ENCODE results near the gene NGEF. TPM values are rescaled to one million over a fixed set of nuclear protein-coding genes. Genes with fewer than 3 reads are reported as not detected.
"Not testable (repeated sequence)": the region's sequence is repeated elsewhere in the genome, so short reads cannot be mapped to it uniquely, and the experiment has no call there.

The NGEF gene
- total and polyA plus RNA-seq, 3 donors from 2014 or later: 7.9 to 28.7 (median 15.6) TPM

GRCh38 chr2:233022561-233022960, 9.5 kb upstream of the NGEF start:
- intact Hi-C loops (cut with DNase I; ENCODE audit: low total_unique reads): no loop called here
- no peak overlapping the region for H3K27ac ChIP-seq
- WGBS, 2 donors: 80 to 88% methylated on average over 8 of the region's 8 CpGs
- H3K9me3 ChIP-seq: no peaks in the 10 kb centered on the region
- no peaks in the 10 kb centered on the region for H3K36me3 ChIP-seq (ENCODE audit: low read depth, missing control alignments)
- no peaks in the 10 kb centered on the region for H3K27me3 ChIP-seq
- DNase-seq: no peak
- H3K4me1 ChIP-seq: no peaks in the 10 kb centered on the region
- no peak for TF ChIP-seq CTCF (IDR thresholded peaks at IDR 0.05)
- TF ChIP-seq POLR2A (IDR thresholded peaks at IDR 0.05): no peak
- H3K4me3 ChIP-seq: no peak overlapping the region

GRCh38 chr2:233021771-233022170, 8.7 kb upstream of the NGEF start:
- WGBS, 2 donors: 70 to 73% methylated on average over 8 of the region's 8 CpGs
- H3K4me1 ChIP-seq: no peaks in the 10 kb centered on the region
- TF ChIP-seq POLR2A (IDR thresholded peaks at IDR 0.05) (no peak), CTCF (IDR thresholded peaks at IDR 0.05) (no peak)
- DNase-seq: no peak
- no peaks in the 10 kb centered on the region for H3K9me3 ChIP-seq
- H3K36me3 ChIP-seq (ENCODE audit: low read depth, missing control alignments): no peaks in the 10 kb centered on the region
- H3K27ac ChIP-seq: no peak overlapping the region
- H3K4me3 ChIP-seq: no peak overlapping the region
- intact Hi-C loops (cut with DNase I; ENCODE audit: low total_unique reads): no loop called here
- H3K27me3 ChIP-seq: no peaks in the 10 kb centered on the region

GRCh38 chr2:233020454-233020853, 7.4 kb upstream of the NGEF start:
- no peaks in the 10 kb centered on the region for H3K27me3 ChIP-seq
- no peak overlapping the region for H3K4me3 ChIP-seq
- intact Hi-C loops (cut with DNase I; ENCODE audit: low total_unique reads): no loop called here
- no peak for DNase-seq
- no peak overlapping the region for H3K27ac ChIP-seq
- no peak for TF ChIP-seq POLR2A (IDR thresholded peaks at IDR 0.05)
- no peak for TF ChIP-seq CTCF (IDR thresholded peaks at IDR 0.05)
- no peaks in the 10 kb centered on the region for H3K4me1 ChIP-seq
- H3K9me3 ChIP-seq: no peaks in the 10 kb centered on the region
- WGBS, 2 donors: 73 to 97% methylated on average over 2 of the region's 2 CpGs
- H3K36me3 ChIP-seq (ENCODE audit: low read depth, missing control alignments): no peaks in the 10 kb centered on the region

GRCh38 chr2:233019610-233020009, 6.6 kb upstream of the NGEF start:
- H3K4me3 ChIP-seq; intact Hi-C loops (cut with DNase I; ENCODE audit: low total_unique reads); H3K27me3 ChIP-seq; H3K4me1 ChIP-seq; H3K27ac ChIP-seq; DNase-seq; H3K9me3 ChIP-seq; H3K36me3 ChIP-seq (ENCODE audit: low read depth, missing control alignments): not testable (repeated sequence)
- 89 to 96% methylated on average over 4 of the region's 4 CpGs for WGBS, 2 donors

- H3K4me3 ChIP-seq: no peak overlapping the region
- H3K27me3 ChIP-seq: no peaks in the 10 kb centered on the region
- DNase-seq: no peak
- TF ChIP-seq POLR2A (IDR thresholded peaks at IDR 0.05): no peak
- no peak for TF ChIP-seq CTCF (IDR thresholded peaks at IDR 0.05)
- H3K27ac ChIP-seq: no peak overlapping the region
- no peaks in the 10 kb centered on the region for H3K36me3 ChIP-seq (ENCODE audit: low read depth, missing control alignments)
- H3K4me1 ChIP-seq: no peaks in the 10 kb centered on the region
- no peaks in the 10 kb centered on the region for H3K9me3 ChIP-seq
- intact Hi-C loops (cut with DNase I; ENCODE audit: low total_unique reads): no loop called here
- 88 to 97% methylated on average over 1 of the region's 1 CpG for WGBS, 2 donors
Observed at GRCh38 chr2:233017947-233018346, 4.9 kb upstream of the NGEF start.
